ENCODE data around the gene FARSB. TPM values are rescaled to one million over a fixed set of nuclear protein-coding genes. Genes with fewer than 3 reads are reported as not detected.
A peak's percentile ranks its signal among the peaks of the same experiment; 100 is the strongest.

FARSB gene
- total RNA-seq, 1 donor from 2014 or later, result 23.1 TPM

- no peak overlapping the region for H3K27ac Mint-ChIP-seq (ENCODE audit: unreplicated experiment)
- H3K4me3 Mint-ChIP-seq (ENCODE audit: unreplicated experiment), result no peak overlapping the region
- H3K79me2 ChIP-seq (ENCODE audit: insufficient read depth, low read length), result no peaks in the 10 kb centered on the region
Observed at GRCh38 chr2:222594679-222595078, 61.2 kb downstream of the FARSB start.

GRCh38 chr2:222592176-222592575, 63.7 kb downstream of the FARSB start:
- no peak for FAIRE-seq
- H3K9me3 Mint-ChIP-seq (ENCODE audit: unreplicated experiment), result peaks cover 4% of the 10 kb centered on the region
- no peak overlapping the region for H3K4me3 Mint-ChIP-seq (ENCODE audit: unreplicated experiment)

More at GRCh38 chr2:222594679-222595078, 61.2 kb downstream of the FARSB start:
- Histone ChIP-seq H3K4me1 (ENCODE audit: insufficient read depth, low read length) (no peaks in the 10 kb centered on the region), H3K9me3 (ENCODE audit: insufficient read depth, low read depth, low read length) (no peaks in the 10 kb centered on the region), H4K20me1 (ENCODE audit: insufficient read depth, low read length) (peaks cover 5% of the 10 kb centered on the region), H3K27me3 (ENCODE audit: insufficient read depth, low read length) (no peaks in the 10 kb centered on the region), H3K9ac (ENCODE audit: low read length) (no peak overlapping the region), H2AFZ (ENCODE audit: low read depth, low read length) (no peak overlapping the region), H3K4me2 (ENCODE audit: low read length) (no peak overlapping the region), H3K36me3 (ENCODE audit: insufficient read depth, low read length) (peaks cover 25% of the 10 kb centered on the region), H3K27ac (ENCODE audit: low read depth, low read length) (no peak overlapping the region), H3K4me3 (ENCODE audit: insufficient read depth, low read depth, low read length) (no peak overlapping the region)
- peak; percentile 13 for FAIRE-seq
- H3K36me3 Mint-ChIP-seq (ENCODE audit: low read depth, unreplicated experiment), result peaks cover 4% of the 10 kb centered on the region
- TF ChIP-seq CTCF (IDR thresholded peaks at IDR 0.05; ENCODE audit: insufficient read depth, low read depth, low read length) (no peak), EZH2 (IDR thresholded peaks at IDR 0.05; ENCODE audit: insufficient read depth, low read length) (no peak)
- H3K4me1 Mint-ChIP-seq (ENCODE audit: low read depth, unreplicated experiment), result peaks cover 10% of the 10 kb centered on the region
- peak; percentile 52 for DNase-seq (ENCODE audit: low read depth)
- H3K9me3 Mint-ChIP-seq (ENCODE audit: unreplicated experiment), result no peaks in the 10 kb centered on the region
- H3K27me3 Mint-ChIP-seq (ENCODE audit: low read depth, unreplicated experiment), result no peaks in the 10 kb centered on the region

More at GRCh38 chr2:222592176-222592575, 63.7 kb downstream of the FARSB start:
- Histone ChIP-seq H4K20me1 (ENCODE audit: insufficient read depth, low read length) (no peaks in the 10 kb centered on the region), H2AFZ (ENCODE audit: low read depth, low read length) (no peak overlapping the region), H3K79me2 (ENCODE audit: insufficient read depth, low read length) (no peaks in the 10 kb centered on the region), H3K9me3 (ENCODE audit: insufficient read depth, low read depth, low read length) (no peaks in the 10 kb centered on the region), H3K4me1 (ENCODE audit: insufficient read depth, low read length) (no peaks in the 10 kb centered on the region), H3K27me3 (ENCODE audit: insufficient read depth, low read length) (no peaks in the 10 kb centered on the region), H3K4me3 (ENCODE audit: insufficient read depth, low read depth, low read length) (no peak overlapping the region), H3K36me3 (ENCODE audit: insufficient read depth, low read length) (peaks cover 15% of the 10 kb centered on the region), H3K27ac (ENCODE audit: low read depth, low read length) (no peak overlapping the region), H3K9ac (ENCODE audit: low read length) (no peak overlapping the region), H3K4me2 (ENCODE audit: low read length) (no peak overlapping the region)
- peaks cover 5% of the 10 kb centered on the region for H3K36me3 Mint-ChIP-seq (ENCODE audit: low read depth, unreplicated experiment)
- no peak overlapping the region for H3K27ac Mint-ChIP-seq (ENCODE audit: unreplicated experiment)
- peaks cover 10% of the 10 kb centered on the region for H3K4me1 Mint-ChIP-seq (ENCODE audit: low read depth, unreplicated experiment)
- TF ChIP-seq EZH2 (IDR thresholded peaks at IDR 0.05; ENCODE audit: insufficient read depth, low read length), result no peak
- TF ChIP-seq CTCF (IDR thresholded peaks at IDR 0.05; ENCODE audit: insufficient read depth, low read depth, low read length), result no peak
- DNase-seq (ENCODE audit: low read depth), result no peak
- no peaks in the 10 kb centered on the region for H3K27me3 Mint-ChIP-seq (ENCODE audit: low read depth, unreplicated experiment)
